ENCODE measurements around the gene HSPB3.
A peak's percentile ranks its signal among the peaks of the same experiment; 100 is the strongest.
"Not testable (repeated sequence)": the region's sequence is repeated elsewhere in the genome, so short reads cannot be mapped to it uniquely, and the experiment has no call there.

Gene HSPB3

GRCh38 chr5:54457094-54457862 is 1.8 kb downstream of the HSPB3 start:
- DNase-seq: peak; percentile 53

GRCh38 chr5:54458221-54458620 is 2.7 kb downstream of the HSPB3 start:
- no peak for DNase-seq

DNA sequence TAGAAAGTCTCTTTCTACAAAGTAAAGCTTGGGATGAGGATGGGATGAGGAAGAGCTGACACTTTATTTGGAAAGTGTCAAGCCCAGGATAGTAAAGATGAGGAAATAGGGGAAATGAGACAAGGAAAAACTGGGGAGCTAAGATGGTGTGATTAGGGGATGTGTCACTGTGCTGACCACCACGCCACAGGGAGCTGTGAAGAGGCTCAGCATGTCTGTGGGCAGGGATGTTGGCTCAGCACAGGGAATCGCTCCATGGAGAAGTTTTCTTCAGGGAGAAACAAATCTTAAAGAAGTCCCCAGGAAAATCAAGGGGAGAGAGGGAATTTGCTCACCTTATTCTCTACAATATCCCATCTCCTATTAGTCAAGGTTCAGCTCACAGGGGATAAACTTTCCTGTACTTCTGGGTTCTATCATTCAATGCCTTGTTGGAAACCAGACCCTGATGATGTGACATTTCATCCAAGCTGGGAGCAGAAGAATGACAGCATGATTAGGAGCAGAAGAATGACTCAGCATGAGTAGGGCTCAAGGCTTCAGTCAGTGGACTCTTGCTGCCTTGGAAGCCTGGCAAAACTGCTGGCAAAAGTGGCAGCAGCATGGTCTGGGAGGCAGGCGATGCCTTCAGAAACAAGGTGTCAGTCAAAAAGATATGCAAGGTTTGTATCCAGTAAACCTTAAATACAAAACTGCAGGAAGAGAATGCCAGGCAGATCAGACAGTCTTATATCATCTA is 4.9 kb downstream of the HSPB3 start:
- no peak for DNase-seq

- no peak for DNase-seq
Observed at GRCh38 chr5:54462281-54462680, 6.8 kb downstream of the HSPB3 start.

- DNase-seq: no peak
Observed at GRCh38 chr5:54463713-54464112, 8.2 kb downstream of the HSPB3 start.

DNA sequence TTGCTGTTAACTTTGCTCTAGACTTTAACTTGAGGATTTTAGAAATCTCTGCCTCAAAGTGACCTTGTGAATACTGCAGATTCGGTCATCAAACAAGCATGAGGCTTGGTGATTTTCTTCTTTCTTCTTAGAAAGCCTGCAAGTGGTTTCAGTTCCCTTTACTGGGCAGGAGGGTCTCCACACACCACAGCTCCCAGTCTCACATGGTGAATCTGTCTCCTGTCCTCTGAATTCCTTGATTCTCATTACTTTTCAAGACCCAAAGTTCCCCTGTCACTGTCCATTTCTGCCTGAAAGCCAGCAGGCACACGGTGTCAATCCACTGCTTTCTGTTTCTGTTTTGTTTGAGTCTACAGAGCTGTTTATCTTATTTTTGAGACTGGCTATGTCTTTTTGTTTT is 14.1 kb downstream of the HSPB3 start:
- no peak for DNase-seq

GRCh38 chr5:54470128-54470527 is 14.6 kb downstream of the HSPB3 start:
- DNase-seq: peak; percentile 38

DNA sequence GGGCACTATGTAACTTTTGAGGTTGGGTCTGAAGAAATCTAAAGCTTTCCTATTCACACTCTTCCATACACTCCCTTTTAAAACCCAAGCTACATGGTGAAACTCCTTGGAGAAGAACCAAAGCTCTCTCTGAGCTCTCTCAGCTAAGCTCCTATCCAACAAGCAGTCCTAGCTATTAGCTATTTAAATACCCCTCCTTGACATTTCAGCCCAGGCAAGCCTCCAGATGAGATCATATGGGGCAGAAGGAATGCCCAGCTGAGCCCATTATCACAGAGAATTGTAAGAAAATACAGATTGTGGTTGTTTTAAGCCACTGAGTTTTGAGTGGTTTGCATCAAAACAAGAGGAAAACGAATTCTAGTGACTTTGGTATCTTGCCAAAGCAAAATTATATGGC is 15.2 kb downstream of the HSPB3 start:
- DNase-seq: no peak

GRCh38 chr5:54471398-54471797 is 15.9 kb downstream of the HSPB3 start:
- no peak for DNase-seq

DNA sequence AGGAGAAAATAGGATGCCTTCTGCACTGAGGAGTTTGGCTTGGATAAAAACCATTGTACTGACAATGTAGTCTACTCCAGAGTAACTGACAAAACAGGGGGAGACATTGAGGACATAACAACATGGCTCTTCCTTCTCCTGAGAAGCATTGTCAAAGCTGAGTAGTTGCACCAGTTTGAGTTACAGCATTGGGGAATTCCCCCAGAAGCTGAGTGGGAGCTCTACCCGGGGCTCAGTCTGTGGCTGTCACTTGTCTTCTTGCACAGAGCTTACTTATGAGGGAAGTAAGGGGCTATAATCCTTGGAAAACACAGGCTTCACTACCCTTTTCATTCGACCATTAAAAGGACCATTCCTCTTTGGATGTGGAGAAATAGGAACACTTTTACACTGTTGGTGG is 21.2 kb downstream of the HSPB3 start:
- no peak for DNase-seq

- DNase-seq: no peak
Observed at GRCh38 chr5:54477941-54478478, 22.5 kb downstream of the HSPB3 start.

DNA sequence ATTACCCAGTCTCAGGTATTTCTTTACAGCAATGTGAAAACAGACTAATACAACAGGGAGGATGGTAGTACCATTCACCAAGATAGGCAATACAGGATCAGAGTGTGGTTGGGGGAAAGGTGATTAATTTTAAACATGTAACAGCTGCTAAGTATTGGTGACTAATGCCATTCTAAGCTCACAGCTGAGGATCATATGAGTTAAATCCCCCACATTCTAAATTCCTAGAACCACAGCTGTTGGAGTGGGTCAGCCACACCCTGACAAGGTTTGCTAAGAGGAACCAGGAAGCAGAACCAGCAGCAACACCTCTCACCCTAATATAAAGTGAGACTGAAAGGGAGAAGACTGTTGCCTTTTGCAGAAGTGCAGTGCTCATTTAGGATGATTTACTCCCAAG is 24.8 kb downstream of the HSPB3 start:
- no peak for DNase-seq

- no peak for DNase-seq
Observed at GRCh38 chr5:54484219-54484894, 28.9 kb downstream of the HSPB3 start.

- DNase-seq: not testable (repeated sequence)
Observed at GRCh38 chr5:54485659-54486058, 30.2 kb downstream of the HSPB3 start.

GRCh38 chr5:54489648-54489979 is 34.1 kb downstream of the HSPB3 start:
- DNase-seq: not testable (repeated sequence)

DNA sequence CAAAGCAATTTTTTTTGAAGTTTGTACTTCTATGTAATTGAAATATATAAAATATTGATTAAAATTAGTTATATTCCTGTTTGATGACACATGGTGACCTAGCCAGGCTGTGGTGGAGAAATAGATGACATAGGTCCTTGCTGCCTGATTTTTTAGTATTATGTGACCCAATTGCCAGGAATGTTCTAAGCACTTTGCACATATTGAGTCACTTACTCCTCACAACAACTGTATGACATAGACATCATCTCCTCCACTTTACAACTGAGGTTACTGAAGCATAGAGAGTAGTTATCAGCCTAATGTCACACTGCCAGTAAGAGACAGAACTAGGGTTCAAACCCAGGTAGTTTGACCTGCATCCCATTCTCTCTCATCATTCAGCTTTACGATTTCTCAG is 35.8 kb downstream of the HSPB3 start:
- no peak for DNase-seq

- no peak for DNase-seq
Observed at GRCh38 chr5:54492178-54492577, 36.7 kb downstream of the HSPB3 start.

GRCh38 chr5:54495027-54495426 is 39.5 kb downstream of the HSPB3 start:
- no peak for DNase-seq
